HL-60 (cell line): ENCODE results near the gene THSD8.
A peak's percentile ranks its signal among the peaks of the same experiment; 100 is the strongest.

ENCODE experiments used
- DNase-seq, 2 experiments: peaks; one replicate each; pipeline ENCODE4 v3.0.0-alpha.2; 2010 to 2020; ENCODE audit warnings: low read depth in 1 of 2, low spot score in 1 of 2
- H3K27ac ChIP-seq: fragments of 250-450 bp; sonication (Bioruptor Pico); replicated peaks from 2 replicates; pipeline ENCODE4 v1.5.1; 2020; ENCODE audit warnings: mild to moderate bottlenecking, moderate library complexity
- H3K27me3 ChIP-seq: fragments of 250-450 bp; sonication (Bioruptor Pico); 2 replicates; pipeline ENCODE4 v1.5.1; 2021; ENCODE audit warnings: mild to moderate bottlenecking, moderate library complexity; ENCODE audit not compliant: insufficient read depth, poor library complexity, severe bottlenecking
- H3K4me3 ChIP-seq: replicated peaks from 2 replicates; pipeline ENCODE4 v1.5.1; 2011; ENCODE audit warnings: mild to moderate bottlenecking, control low read depth, low read length; ENCODE audit not compliant: insufficient read depth
- CTCF ChIP-seq: IDR thresholded peaks from one replicate; pipeline ENCODE4 v1.5.1; 2011; ENCODE audit warnings: low read length, control low read depth, inconsistent platforms; ENCODE audit not compliant: insufficient read depth
- GABPA ChIP-seq: IDR thresholded peaks from 2 replicates; pipeline ENCODE4 v1.6.1; 2012; ENCODE audit warnings: low read depth
- POLR2AphosphoS5 ChIP-seq: IDR thresholded peaks from 2 replicates; pipeline ENCODE4 v1.6.1; 2012; ENCODE audit warnings: low read depth
- REST ChIP-seq: IDR thresholded peaks from 2 replicates; pipeline ENCODE4 v1.6.1; 2012; ENCODE audit warnings: low read depth; ENCODE audit not compliant: insufficient replicate concordance
- SPI1 ChIP-seq: IDR thresholded peaks from 2 replicates; pipeline ENCODE4 v1.6.1; 2012; ENCODE audit warnings: low read depth, mild to moderate bottlenecking, borderline replicate concordance

The THSD8 gene

DNA sequence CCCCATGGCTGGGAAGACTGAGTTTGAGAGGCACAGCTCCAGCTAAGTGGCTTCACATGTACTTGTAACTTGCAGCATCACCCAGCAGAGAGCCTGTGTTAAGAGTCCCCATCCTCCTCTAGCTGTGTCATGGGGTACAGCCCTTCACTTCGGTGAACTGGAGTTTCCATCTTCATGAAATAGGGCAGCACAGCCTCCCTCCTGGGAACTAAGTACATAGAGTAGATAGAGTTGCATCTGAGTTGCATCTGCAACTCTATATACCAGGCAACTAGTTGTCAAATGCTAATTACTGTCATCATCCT is 1.5 kb upstream of the THSD8 start:
- DNase-seq = no peak
- no peak overlapping the region for H3K27ac ChIP-seq
- peaks cover 6% of the 10 kb centered on the region for H3K27me3 ChIP-seq
- TF ChIP-seq POLR2AphosphoS5 (no peak), CTCF (no peak)
- no peak overlapping the region for H3K4me3 ChIP-seq

DNA sequence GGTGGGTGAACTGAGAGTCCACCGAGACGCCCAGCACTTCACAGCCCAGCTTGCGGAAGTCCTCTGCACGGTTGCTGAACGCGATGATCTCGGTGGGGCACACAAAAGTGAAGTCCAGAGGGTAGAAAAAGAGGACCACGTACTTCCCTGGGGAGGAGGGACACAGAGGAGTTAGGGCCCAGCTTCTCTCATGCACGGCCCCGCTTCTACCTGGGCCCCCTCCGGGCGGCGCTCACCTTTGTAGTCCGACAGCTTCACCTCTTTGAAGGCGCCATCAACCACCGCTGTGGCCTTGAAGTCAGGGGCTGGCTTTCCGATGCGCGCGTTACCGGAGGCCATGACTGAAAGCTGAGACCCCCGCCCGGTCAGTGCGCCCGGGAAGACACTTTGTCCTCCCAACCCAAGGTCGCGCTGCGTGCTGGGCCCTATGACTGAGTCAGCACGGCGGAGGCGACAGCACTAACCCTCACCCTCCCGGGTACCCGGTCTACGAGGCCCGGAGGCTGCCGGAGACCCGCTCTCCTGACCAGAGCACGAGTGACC is 875 bp upstream of the THSD8 start:
- no peak overlapping the region for H3K27ac ChIP-seq
- TF ChIP-seq POLR2AphosphoS5 (no peak), SPI1 (no peak), GABPA (no peak), REST (no peak), CTCF (no peak)
- H3K4me3 ChIP-seq = peak overlapping the region; percentile 43
- DNase-seq = no peak
- peaks cover 6% of the 10 kb centered on the region for H3K27me3 ChIP-seq

DNA sequence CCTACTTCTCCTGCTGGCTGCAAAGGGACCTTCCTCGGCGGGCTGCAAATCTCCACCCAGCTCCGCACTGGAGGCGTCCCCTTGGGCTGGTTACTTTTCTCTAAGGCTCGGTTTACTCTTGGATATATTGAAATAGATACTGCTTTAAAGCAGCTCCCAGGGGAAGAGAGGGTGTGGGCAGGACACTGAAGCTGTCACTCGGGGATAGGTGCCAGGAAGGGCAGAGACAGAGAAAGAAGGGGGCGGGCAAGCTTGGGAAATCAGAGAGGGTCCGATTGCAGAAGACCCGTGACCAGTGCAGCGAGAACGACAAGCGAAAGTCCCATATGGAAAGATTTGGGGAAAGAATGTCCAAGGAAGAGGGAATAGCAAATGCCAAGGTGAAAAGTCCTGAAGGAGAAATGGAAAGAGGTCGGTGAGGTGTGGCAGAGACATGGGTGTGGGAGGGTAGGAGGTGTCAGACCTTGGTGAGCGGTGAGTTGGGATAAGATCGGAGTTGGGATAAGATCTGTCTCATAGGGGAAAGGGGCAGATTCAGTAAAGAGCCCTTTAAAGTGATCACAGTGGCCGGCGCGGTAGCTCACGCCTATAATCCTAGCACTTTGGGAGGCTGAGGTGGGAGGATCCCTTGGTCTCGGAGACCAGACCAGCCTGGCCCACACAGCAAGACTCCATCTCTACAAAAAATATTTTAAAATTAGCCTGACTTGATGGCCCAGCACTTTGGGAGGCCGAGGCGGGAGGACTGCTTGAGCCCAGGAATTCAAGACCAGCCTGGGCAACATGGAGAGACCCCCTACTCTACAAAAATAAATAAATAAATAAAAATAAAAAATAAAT is 618 bp downstream of the THSD8 start:
- H3K27me3 ChIP-seq = peaks cover 6% of the 10 kb centered on the region
- no peak overlapping the region for H3K27ac ChIP-seq
- TF ChIP-seq REST (no peak), GABPA (no peak), POLR2AphosphoS5 (no peak), SPI1 (no peak), CTCF (no peak)
- peak overlapping the region; percentile 43 for H3K4me3 ChIP-seq
- DNase-seq = no peak
